Naive B cell (primary cell): ENCODE results near the gene UNC5A. TPM values are rescaled to one million over a fixed set of nuclear protein-coding genes. Genes with fewer than 3 reads are reported as not detected.

Experiments
- ATAC-seq, 2 donors: fragments of 150-1000 bp; cut with Tn5 transposase; 2 replicates each; pipeline ENCODE4 v1.10.0; 2021; ENCODE audit warnings: low read depth in 2 of 2, mild to moderate bottlenecking in 2 of 2, moderate library complexity in 2 of 2
- DNase-seq: peaks from one replicate; pipeline ENCODE4 v3.0.0; 2022
- H3K27ac Mint-ChIP-seq, 6 donors: one replicate each; pipeline ENCODE4 v1.8.0; 2020 to 2022; ENCODE audit warnings: mild to moderate bottlenecking in 6 of 6, mixed read lengths in 6 of 6, moderate library complexity in 5 of 6, inconsistent platforms in 2 of 6
- H3K27me3 Mint-ChIP-seq, 3 donors: one replicate each; pipeline ENCODE4 v1.8.0; 2021 to 2022; ENCODE audit warnings: mixed read lengths in 3 of 3, mild to moderate bottlenecking in 1 of 3
- H3K36me3 Mint-ChIP-seq, 2 donors: one replicate each; pipeline ENCODE4 v1.8.0; 2020 to 2022; ENCODE audit warnings: mixed read lengths in 2 of 2, inconsistent platforms in 1 of 2, mild to moderate bottlenecking in 1 of 2
- H3K4me1 Mint-ChIP-seq, 3 donors: one replicate each; pipeline ENCODE4 v1.8.0; 2020 to 2022; ENCODE audit warnings: mixed read lengths in 3 of 3, inconsistent platforms in 1 of 3, mild to moderate bottlenecking in 1 of 3, moderate library complexity in 1 of 3
- H3K4me3 Mint-ChIP-seq, 8 donors: one replicate each; pipeline ENCODE4 v1.8.0; 2020 to 2022; ENCODE audit warnings: mild to moderate bottlenecking in 8 of 8, mixed read lengths in 8 of 8, moderate library complexity in 8 of 8, inconsistent platforms in 2 of 8
- H3K9me3 Mint-ChIP-seq, 7 donors: one replicate each; pipeline ENCODE4 v1.8.0; 2020 to 2022; ENCODE audit warnings: mixed read lengths in 7 of 7, mild to moderate bottlenecking in 5 of 7, inconsistent platforms in 2 of 7, moderate library complexity in 1 of 7
- polyA plus RNA-seq, 6 donors: library from polyadenylated mRNA; unstranded; fragments of 300-500 nt; fragmentation: Illumina TruSeq; gene quantifications; one replicate each; pipeline ENCODE4 v1.2.3, GENCODE V29; 2021; ENCODE audit warnings: low read depth in 6 of 6

Gene UNC5A
- polyA plus RNA-seq, 6 donors from 2014 or later: not detected

DNA sequence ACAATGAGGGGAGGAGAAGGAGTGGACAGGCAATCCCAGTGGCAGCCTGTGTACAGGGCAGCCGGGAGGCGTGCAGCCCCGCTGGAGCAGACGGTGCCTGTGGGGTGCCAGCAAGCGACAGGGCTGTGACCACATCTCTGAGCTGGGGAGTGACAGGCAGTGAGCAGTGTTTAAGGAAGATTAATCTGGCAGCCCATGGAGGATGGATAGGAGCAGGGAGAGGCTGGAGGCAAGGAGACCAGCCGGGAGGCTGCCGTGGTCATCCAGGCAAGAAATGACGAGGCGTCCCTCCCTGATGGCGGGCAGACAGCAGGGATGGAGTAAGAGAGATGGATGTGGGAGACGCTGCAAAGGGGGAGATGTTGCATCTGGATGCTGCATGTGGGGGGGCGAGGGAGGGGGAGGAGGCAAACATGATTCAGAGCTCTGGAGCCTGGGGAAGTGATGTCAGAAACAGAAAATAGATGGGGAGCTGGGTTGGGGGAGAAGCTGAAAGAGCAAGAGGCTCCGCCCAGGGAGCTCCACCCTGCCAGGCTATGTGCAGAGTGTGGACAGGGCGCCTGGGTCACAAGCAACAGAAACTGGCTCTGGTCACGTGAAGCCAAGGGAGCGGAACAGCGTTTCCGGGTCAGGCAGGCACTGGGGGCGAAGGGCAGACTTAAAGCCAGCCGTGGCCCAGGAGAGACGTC, 12.6 kb downstream of the UNC5A start:
- Mint-ChIP-seq H3K9me3 (no peaks in the 10 kb centered on the region), H3K4me1 (peaks cover 3 to 10% (median 8%) of the 10 kb centered on the region in 3 donors), H3K27ac (peak overlapping the region in 1 of 6 donors; percentile 20), H3K27me3 (peaks cover 31 to 66% (median 62%) of the 10 kb centered on the region in 3 donors), H3K4me3 (peak overlapping the region in 1 of 8 donors; percentile 20), H3K36me3 (no peaks in the 10 kb centered on the region)
- DNase-seq: no peak
- ATAC-seq: no peak

DNA sequence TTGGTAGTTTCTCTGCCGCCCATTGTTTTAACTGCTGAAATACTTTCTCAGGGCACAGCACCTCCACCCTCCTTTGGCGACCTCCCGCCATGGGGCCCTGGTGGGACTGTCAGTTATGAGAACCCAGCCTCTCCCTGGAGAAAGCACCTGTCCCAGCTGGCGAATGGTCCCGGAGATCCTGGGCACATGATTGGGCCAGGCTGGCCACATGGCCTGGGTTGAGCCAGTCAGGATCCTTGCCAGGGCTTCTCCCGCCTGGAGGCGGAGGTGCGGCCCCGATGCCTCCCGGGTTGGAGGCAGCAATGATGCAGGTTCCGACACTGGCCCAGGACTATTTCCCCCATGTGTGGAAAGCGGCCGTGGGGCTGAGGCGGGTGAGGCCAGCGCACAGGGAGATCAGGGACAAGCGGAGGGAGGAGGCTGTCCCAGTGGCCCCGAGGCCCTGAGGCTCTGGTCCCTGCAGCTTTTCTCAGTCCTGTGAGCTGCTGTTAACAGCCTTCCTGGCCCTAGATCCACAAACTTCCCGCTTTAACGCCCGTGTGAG, 13.6 kb downstream of the UNC5A start:
- Mint-ChIP-seq H3K9me3 (no peaks in the 10 kb centered on the region), H3K27ac (no peak overlapping the region), H3K27me3 (peaks cover 21 to 65% (median 53%) of the 10 kb centered on the region in 3 donors), H3K4me3 (no peak overlapping the region), H3K36me3 (no peaks in the 10 kb centered on the region), H3K4me1 (peaks cover 0 to 3% (median under 1%) of the 10 kb centered on the region in 3 donors)
- DNase-seq (no peak), ATAC-seq (no peak)

DNA sequence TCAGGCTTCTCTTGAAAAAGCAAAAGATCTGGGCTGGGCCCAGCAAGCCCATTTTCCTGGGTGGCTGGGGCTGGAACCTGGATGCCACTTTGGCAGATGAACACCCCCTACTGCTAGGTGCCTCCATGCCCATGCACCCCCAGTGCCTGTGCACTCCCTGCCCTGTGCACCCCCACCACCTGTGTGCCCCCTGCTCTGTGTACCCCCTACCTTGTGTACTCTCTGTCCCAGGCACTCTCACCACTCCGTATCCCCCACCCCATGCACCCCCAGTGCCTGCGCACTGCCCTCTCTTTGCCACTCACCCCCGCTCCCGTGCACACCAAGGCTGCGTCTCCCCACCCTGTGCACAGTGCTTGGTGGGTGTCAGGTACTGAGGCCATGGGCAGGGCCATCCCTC, 14.2 kb downstream of the UNC5A start:
- Mint-ChIP-seq H3K9me3 (no peaks in the 10 kb centered on the region), H3K36me3 (no peaks in the 10 kb centered on the region), H3K4me1 (peaks cover 0 to 3% (median 0%) of the 10 kb centered on the region in 3 donors), H3K27ac (no peak overlapping the region), H3K4me3 (no peak overlapping the region), H3K27me3 (peaks cover 16 to 63% (median 46%) of the 10 kb centered on the region in 3 donors)
- DNase-seq (no peak), ATAC-seq (no peak)

DNA sequence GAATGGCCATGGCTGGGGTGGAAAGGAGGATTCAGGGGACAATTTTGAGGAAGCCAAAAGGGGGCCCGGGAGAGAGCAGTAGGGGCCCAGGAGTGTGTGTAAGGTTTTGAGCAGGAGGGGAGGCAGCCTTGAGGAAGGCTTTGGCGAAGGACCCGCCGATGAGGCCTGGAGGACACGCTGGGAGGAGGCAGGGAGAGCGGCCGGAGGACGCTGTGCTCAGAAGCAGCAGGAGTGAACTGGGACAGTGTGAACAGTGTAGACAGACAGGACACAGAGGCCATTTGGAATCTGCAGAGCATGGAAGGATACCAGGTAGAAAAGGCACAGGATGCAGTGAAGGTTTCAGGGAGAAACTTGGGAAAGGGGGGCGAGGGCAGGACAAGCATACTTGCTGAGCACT, 14.9 kb downstream of the UNC5A start:
- ATAC-seq (no peak), DNase-seq (no peak)
- no peak overlapping the region for H3K4me3 Mint-ChIP-seq
- H3K9me3 Mint-ChIP-seq: peaks cover 0 to under 1% (median 0%) of the 10 kb centered on the region in 7 donors
- no peaks in the 10 kb centered on the region for H3K36me3 Mint-ChIP-seq
- peaks cover 13 to 57% (median 43%) of the 10 kb centered on the region in 3 donors for H3K27me3 Mint-ChIP-seq
- H3K27ac Mint-ChIP-seq: peak overlapping the region in 2 of 6 donors; percentile 11 to 56
- H3K4me1 Mint-ChIP-seq: peaks cover 0 to 4% (median 0%) of the 10 kb centered on the region in 3 donors

DNA sequence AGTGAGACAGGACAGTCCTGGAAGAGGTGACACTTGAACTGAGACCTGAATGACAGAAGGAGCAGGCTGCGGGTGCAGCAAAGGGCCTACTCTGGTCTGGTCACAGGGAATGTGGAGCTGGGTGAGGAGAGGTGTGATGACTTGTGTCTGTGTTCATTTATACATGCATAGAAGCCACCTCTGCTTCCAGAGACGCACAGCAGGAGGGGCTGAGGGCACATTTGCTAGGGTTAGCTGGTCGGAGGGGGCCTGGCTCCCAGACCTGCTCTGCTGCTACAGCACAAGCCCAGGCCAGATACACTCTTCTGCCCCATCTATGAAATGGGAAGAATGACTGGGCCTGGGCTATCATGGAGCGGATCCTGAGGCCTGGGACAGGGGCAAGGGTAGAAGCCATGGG, 15.6 kb downstream of the UNC5A start:
- H3K27me3 Mint-ChIP-seq: peaks cover 6 to 50% (median 41%) of the 10 kb centered on the region in 3 donors
- H3K27ac Mint-ChIP-seq: no peak overlapping the region
- peaks cover 0 to 8% (median 0%) of the 10 kb centered on the region in 3 donors for H3K4me1 Mint-ChIP-seq

DNA sequence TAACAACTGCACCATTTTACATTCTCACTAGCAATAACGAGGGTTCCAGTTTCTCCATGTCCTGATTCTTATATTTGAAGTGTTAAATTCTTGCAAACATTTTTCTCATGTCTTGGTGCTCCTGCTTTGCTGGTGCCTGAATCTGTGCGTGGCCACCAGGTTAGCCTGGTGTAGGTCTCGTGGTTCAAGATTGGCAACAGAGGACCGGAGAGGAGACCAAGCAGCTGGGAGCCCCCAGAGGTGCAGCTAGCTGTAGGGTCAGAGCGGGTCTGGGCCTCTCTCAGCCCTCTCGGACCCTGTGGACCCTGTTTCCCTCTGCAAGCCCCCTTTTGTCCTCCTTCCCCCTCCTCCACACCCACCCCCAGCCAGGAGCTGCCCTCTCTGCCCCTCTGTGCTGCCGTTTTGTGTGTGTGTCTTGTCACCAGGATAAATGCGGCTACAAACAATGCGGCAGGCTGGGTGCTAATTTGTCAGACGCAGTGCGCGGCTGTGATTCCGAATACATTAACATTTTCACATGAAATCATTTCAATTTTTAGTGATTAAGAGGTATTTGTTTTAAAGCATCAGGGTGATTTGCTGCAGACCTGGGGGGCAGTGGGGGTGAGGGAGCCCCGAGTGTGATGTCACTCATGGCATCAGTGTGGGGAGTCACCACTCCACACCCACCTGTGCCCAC, 17.5 kb downstream of the UNC5A start:
- peaks cover 11 to 44% (median 36%) of the 10 kb centered on the region in 3 donors for H3K27me3 Mint-ChIP-seq
- ATAC-seq (no peak), DNase-seq (no peak)
- H3K9me3 Mint-ChIP-seq: peaks cover 0 to 5% (median 2%) of the 10 kb centered on the region in 7 donors
- no peak overlapping the region for H3K4me3 Mint-ChIP-seq
- H3K4me1 Mint-ChIP-seq: peaks cover 0 to 4% (median 0%) of the 10 kb centered on the region in 3 donors
- no peaks in the 10 kb centered on the region for H3K36me3 Mint-ChIP-seq
- no peak overlapping the region for H3K27ac Mint-ChIP-seq

More for the DNA sequence above, 15.6 kb downstream of the UNC5A start:
- Mint-ChIP-seq H3K4me3 (no peak overlapping the region), H3K36me3 (no peaks in the 10 kb centered on the region), H3K9me3 (peaks cover 0 to 5% (median 0%) of the 10 kb centered on the region in 7 donors)
- ATAC-seq: no peak
- DNase-seq: no peak

DNA sequence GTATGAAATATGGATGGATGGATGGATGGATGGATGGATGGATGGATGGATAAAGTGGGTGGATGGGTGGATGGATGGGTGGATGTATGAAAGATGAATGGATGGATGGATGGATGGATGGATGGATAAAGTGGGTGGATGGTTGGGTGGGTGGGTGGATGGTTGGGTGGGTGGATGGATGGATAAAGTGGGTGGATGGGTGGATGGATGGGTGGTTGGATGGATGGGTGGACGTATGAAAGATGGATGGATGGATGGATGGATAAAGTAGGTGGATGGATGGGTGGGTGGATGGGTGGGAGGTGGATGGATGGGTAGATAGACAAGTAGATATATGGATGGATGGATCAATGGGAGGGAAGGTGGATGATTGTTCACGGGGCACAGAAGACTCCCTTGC, 19.0 kb downstream of the UNC5A start:
- H3K4me3 Mint-ChIP-seq: no peak overlapping the region
- H3K27me3 Mint-ChIP-seq: peaks cover 13 to 52% (median 42%) of the 10 kb centered on the region in 3 donors
- DNase-seq (no peak), ATAC-seq (no peak)
- H3K4me1 Mint-ChIP-seq: peaks cover 0 to 4% (median 0%) of the 10 kb centered on the region in 3 donors
- peaks cover 0 to 8% (median 2%) of the 10 kb centered on the region in 7 donors for H3K9me3 Mint-ChIP-seq
- no peak overlapping the region for H3K27ac Mint-ChIP-seq
- no peaks in the 10 kb centered on the region for H3K36me3 Mint-ChIP-seq

DNA sequence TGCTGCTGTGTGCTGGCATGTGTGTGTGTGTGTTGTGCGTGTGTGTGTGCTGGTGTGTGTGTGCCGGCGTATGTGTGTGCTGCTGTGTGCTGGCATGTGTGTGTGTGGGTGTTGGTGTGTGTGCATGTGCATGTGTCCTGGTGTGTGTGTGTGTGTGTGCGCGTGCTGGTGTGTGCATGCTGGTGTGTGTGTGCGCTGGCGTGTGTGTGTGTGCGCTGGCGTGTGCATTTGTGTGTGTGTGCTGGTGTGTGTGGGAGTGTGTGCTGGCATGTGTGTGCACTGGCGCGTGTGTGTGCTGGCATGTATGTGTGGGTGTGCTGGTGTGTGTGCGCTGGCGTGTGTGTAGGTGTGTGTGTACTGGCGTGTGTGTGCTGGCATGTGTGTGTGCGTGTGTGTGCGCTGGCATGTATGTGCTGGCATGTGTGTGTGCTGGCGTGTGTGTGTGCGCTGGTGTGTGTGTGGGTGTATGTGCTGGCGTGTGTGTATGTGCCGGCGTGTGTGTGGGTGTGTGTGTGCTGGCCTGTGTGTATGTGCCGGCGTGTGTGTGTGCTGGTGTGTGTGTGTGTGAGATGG, 20.1 kb downstream of the UNC5A start:
- peaks cover 0 to 4% (median 0%) of the 10 kb centered on the region in 3 donors for H3K4me1 Mint-ChIP-seq
- ATAC-seq (no peak), DNase-seq (no peak)
- peaks cover 13 to 56% (median 43%) of the 10 kb centered on the region in 3 donors for H3K27me3 Mint-ChIP-seq
- peaks cover 0 to 8% (median 2%) of the 10 kb centered on the region in 7 donors for H3K9me3 Mint-ChIP-seq
- H3K36me3 Mint-ChIP-seq: no peaks in the 10 kb centered on the region
- H3K4me3 Mint-ChIP-seq: no peak overlapping the region
- H3K27ac Mint-ChIP-seq: no peak overlapping the region

DNA sequence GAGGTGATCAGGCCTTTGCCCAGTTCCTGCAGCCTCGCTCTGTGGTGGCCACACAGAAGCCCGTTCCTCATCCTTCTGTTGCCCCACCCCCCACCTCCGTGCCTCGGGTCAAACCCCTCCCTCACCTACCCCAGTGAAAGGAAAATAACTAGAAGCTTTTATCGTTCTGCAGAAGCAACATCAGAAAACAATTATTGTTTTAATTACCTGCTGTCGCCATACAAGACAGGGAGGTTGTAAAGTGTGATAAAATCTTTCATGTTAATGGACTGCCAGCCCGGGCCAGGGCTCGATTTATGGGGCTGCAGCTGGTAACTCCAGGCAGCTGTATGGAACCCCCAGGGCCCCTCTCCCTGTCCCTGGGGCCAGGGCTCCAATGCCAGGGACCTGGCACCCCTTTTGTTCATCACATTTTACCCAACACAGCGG, 20.6 kb downstream of the UNC5A start:
- DNase-seq (no peak), ATAC-seq (no peak)
- Mint-ChIP-seq H3K27me3 (peaks cover 18 to 56% (median 48%) of the 10 kb centered on the region in 3 donors), H3K4me1 (peaks cover 0 to 4% (median 0%) of the 10 kb centered on the region in 3 donors), H3K36me3 (no peaks in the 10 kb centered on the region), H3K9me3 (peaks cover 0 to 8% (median 2%) of the 10 kb centered on the region in 7 donors), H3K4me3 (no peak overlapping the region), H3K27ac (no peak overlapping the region)

DNA sequence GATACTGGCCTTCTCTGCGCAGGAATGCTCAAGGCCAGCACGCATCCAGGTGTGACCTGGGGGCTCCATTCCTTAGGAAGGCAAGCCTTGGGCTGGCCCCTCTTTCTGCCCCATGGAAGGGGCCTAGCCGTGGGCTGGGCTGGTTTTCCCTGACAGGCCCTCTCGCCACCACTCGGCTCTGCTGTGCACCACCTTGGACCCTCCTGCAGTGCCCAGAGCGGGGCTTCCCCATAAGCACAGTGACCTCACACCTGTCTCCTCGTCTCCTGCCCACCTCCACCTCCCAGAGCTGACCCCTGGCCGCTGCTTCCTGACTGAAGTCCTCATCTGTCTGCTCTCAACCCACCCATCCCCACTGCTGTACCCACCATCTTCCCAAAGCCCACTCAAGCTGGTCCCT, 21.1 kb downstream of the UNC5A start:
- DNase-seq (no peak), ATAC-seq (no peak)
- H3K36me3 Mint-ChIP-seq: no peaks in the 10 kb centered on the region
- peaks cover 0 to 8% (median 2%) of the 10 kb centered on the region in 7 donors for H3K9me3 Mint-ChIP-seq
- H3K4me3 Mint-ChIP-seq: no peak overlapping the region
- H3K27me3 Mint-ChIP-seq: peaks cover 22 to 59% (median 51%) of the 10 kb centered on the region in 3 donors
- H3K27ac Mint-ChIP-seq: no peak overlapping the region
- H3K4me1 Mint-ChIP-seq: peaks cover 0 to 4% (median 0%) of the 10 kb centered on the region in 3 donors

DNA sequence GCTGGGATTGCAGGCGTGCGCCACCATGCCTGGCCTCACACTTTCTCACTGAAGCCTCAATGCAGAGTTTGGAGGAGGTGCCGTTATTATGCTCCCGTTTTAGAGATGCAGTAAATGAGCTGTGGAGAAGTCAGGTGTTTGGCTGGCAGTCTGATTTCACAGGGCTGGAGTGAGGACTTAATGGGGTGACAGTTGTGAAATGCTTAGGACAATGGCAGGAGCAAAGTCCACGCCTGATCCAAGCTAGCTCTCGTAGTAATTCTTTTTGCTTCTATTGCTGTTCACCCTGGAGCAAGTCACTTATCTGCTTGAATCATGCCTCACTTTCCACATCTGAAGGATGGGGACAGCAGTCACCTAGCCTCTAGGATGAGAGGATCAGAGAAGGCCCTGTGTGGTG, 21.8 kb downstream of the UNC5A start:
- Mint-ChIP-seq H3K27me3 (peaks cover 26 to 65% (median 51%) of the 10 kb centered on the region in 3 donors), H3K36me3 (no peaks in the 10 kb centered on the region), H3K9me3 (peaks cover 0 to 8% (median 2%) of the 10 kb centered on the region in 7 donors), H3K4me3 (no peak overlapping the region), H3K4me1 (peaks cover 0 to 4% (median 0%) of the 10 kb centered on the region in 3 donors), H3K27ac (no peak overlapping the region)
- no peak for ATAC-seq
- DNase-seq: no peak

DNA sequence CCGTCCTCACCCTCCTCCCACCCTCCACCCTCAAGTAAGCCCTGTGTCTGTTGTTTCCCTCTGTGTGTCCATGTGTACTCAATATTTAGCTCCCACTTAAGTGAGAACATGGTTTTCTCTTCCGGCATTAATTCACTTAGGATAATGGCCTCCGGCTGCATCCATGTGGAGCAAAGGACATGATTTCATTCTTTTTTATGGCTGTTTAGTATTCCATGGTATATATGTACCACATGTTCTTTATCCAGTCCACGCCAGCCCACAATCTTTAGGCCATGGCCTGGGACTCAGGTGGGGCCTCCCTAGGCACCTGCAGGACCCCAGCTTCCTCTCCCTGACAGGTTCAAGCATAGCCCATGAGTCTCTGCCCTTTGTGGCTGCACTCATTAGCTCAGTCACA, 22.9 kb downstream of the UNC5A start:
- Mint-ChIP-seq H3K27ac (no peak overlapping the region), H3K27me3 (peaks cover 34 to 66% (median 51%) of the 10 kb centered on the region in 3 donors), H3K4me1 (peaks cover 0 to 4% (median 0%) of the 10 kb centered on the region in 3 donors), H3K9me3 (peaks cover 0 to 11% (median 2%) of the 10 kb centered on the region in 7 donors), H3K36me3 (no peaks in the 10 kb centered on the region), H3K4me3 (no peak overlapping the region)
- no peak for ATAC-seq
- no peak for DNase-seq

DNA sequence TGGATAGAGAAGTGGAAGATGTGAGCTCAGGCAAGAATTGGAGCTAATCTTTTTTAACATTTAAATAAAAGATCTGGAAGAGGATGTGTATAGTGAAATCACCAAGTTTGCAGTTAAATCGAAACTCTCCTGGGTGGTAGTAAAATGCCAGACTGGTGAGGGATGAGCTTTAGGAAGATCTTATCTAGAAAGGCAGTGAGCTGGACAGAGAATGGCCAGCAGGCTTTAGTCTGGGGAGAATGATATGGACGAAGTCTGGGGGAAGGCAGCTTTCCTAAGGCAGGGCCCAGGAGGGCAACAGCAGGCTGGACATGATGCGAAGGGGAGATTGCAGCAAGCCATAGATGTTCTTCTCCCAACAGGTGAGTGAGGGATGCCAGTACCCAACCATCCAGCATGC, 25.6 kb downstream of the UNC5A start:
- DNase-seq (no peak), ATAC-seq (no peak)
- peaks cover 36 to 74% (median 65%) of the 10 kb centered on the region in 3 donors for H3K27me3 Mint-ChIP-seq
- no peaks in the 10 kb centered on the region for H3K36me3 Mint-ChIP-seq
- no peak overlapping the region for H3K4me3 Mint-ChIP-seq
- H3K4me1 Mint-ChIP-seq: peaks cover 0 to 3% (median 0%) of the 10 kb centered on the region in 3 donors
- peaks cover 0 to 7% (median 0%) of the 10 kb centered on the region in 7 donors for H3K9me3 Mint-ChIP-seq
- no peak overlapping the region for H3K27ac Mint-ChIP-seq
